Measurements from ENCODE around the gene PPP4R2. TPM values are rescaled to one million over a fixed set of nuclear protein-coding genes. Genes with fewer than 3 reads are reported as not detected.

PPP4R2 gene
- total and polyA plus RNA-seq, 10 donors, result 12.2 to 94.7 (median 54.2) TPM

GRCh38 chr3:73004316-73004715 is 7.7 kb downstream of the PPP4R2 start:
- Histone ChIP-seq H3K27ac (no peak overlapping the region), H3K27me3 (replicated peaks in 1 of 7) (no peaks in the 10 kb centered on the region), H3K4me3 (no peak overlapping the region), H3K9me3 (no peaks in the 10 kb centered on the region), H3K4me1 (peaks cover 15 to 96% (median 71%) of the 10 kb centered on the region in 6 donors), H3K36me3 (peaks cover 0 to 98% (median 26%) of the 10 kb centered on the region in 6 donors)
- intact Hi-C loops (cut with DNase I; ENCODE audit: low total_unique reads), result loop anchor here (10.0 kb wide), 1 partner anchor 70 kb away; no protein-coding TSS in a partner anchor
- TF ChIP-seq POLR2AphosphoS5 (IDR thresholded peaks at IDR 0.05) (no peak), POLR2A (IDR thresholded peaks at IDR 0.05) (no peak)
- DNase-seq, result no peak
- 82 to 92% (median 84%) methylated on average over 4 of the region's 4 CpGs for WGBS, 5 donors

GRCh38 chr3:73007992-73008712 is 11.5 kb downstream of the PPP4R2 start:
- no peak overlapping the region for H3K4me3 ChIP-seq
- no peaks in the 10 kb centered on the region for H3K27me3 ChIP-seq (replicated peaks in 1 of 7)
- no peaks in the 10 kb centered on the region for H3K9me3 ChIP-seq
- TF ChIP-seq CTCF (IDR thresholded peaks at IDR 0.05 in 8 of 11, conservative IDR thresholded peaks at IDR 0.05 in 3 of 11) (no peak), POLR2A (IDR thresholded peaks at IDR 0.05) (no peak), POLR2AphosphoS5 (IDR thresholded peaks at IDR 0.05) (no peak)
- intact Hi-C loops (cut with DNase I; ENCODE audit: low total_unique reads), result loop anchor here (10.0 kb wide), 1 partner anchor 73 kb away; no protein-coding TSS in a partner anchor
- 65 to 93% (median 70%) methylated on average over 6 of the region's 6 CpGs for WGBS, 5 donors
- H3K27ac ChIP-seq, result no peak overlapping the region
- H3K36me3 ChIP-seq, result peaks cover 0 to 92% (median 17%) of the 10 kb centered on the region in 6 donors
- no peak for DNase-seq
- peaks cover 10 to 96% (median 64%) of the 10 kb centered on the region in 6 donors for H3K4me1 ChIP-seq

- Histone ChIP-seq H3K36me3 (peaks cover 0 to 83% (median 17%) of the 10 kb centered on the region in 6 donors), H3K9me3 (no peaks in the 10 kb centered on the region), H3K27ac (no peak overlapping the region), H3K4me3 (no peak overlapping the region), H3K4me1 (peaks cover 10 to 96% (median 62%) of the 10 kb centered on the region in 6 donors), H3K27me3 (replicated peaks in 1 of 7) (no peaks in the 10 kb centered on the region)
- no peak for DNase-seq
- intact Hi-C loops (cut with DNase I; ENCODE audit: low total_unique reads), result loop anchor here (10.0 kb wide), 1 partner anchor 74 kb away; no protein-coding TSS in a partner anchor
- TF ChIP-seq POLR2AphosphoS5 (IDR thresholded peaks at IDR 0.05), result no peak
- TF ChIP-seq CTCF (IDR thresholded peaks at IDR 0.05 in 8 of 11, conservative IDR thresholded peaks at IDR 0.05 in 3 of 11), result no peak
- no peak for TF ChIP-seq POLR2A (IDR thresholded peaks at IDR 0.05)
- 81 to 90% (median 90%) methylated on average over 4 of the region's 4 CpGs for WGBS, 5 donors
Measured at GRCh38 chr3:73009008-73009407, 12.4 kb downstream of the PPP4R2 start.

- intact Hi-C loops (cut with DNase I; ENCODE audit: low total_unique reads), result loop anchor here (10.0 kb wide), 1 partner anchor 75 kb away; no protein-coding TSS in a partner anchor
- Histone ChIP-seq H3K36me3 (peaks cover 0 to 82% (median 17%) of the 10 kb centered on the region in 6 donors), H3K9me3 (no peaks in the 10 kb centered on the region), H3K27me3 (replicated peaks in 1 of 7) (no peaks in the 10 kb centered on the region), H3K4me1 (peaks cover 10 to 96% (median 60%) of the 10 kb centered on the region in 6 donors), H3K27ac (no peak overlapping the region), H3K4me3 (no peak overlapping the region)
- no peak for DNase-seq
- TF ChIP-seq POLR2A (IDR thresholded peaks at IDR 0.05) (no peak), CTCF (IDR thresholded peaks at IDR 0.05 in 8 of 11, conservative IDR thresholded peaks at IDR 0.05 in 3 of 11) (no peak), POLR2AphosphoS5 (IDR thresholded peaks at IDR 0.05) (no peak)
- WGBS, 5 donors, result 74 to 83% (median 81%) methylated on average over 3 of the region's 3 CpGs
Measured at GRCh38 chr3:73009750-73010149, 13.1 kb downstream of the PPP4R2 start.
